ENCODE results near the gene LRRC4C. TPM values are rescaled to one million over a fixed set of nuclear protein-coding genes. Genes with fewer than 3 reads are reported as not detected.

LRRC4C gene
- total RNA-seq, 2 experiments from 2014 or later = not detected

- Histone ChIP-seq H3K36me3 (ENCODE audit: insufficient read depth, low read length) (no peaks in the 10 kb centered on the region), H3K27me3 (ENCODE audit: control insufficient read depth in 1 of 2, insufficient read depth in 2 of 2, low read length in 2 of 2) (no peaks in the 10 kb centered on the region), H3K27ac (ENCODE audit: low read depth in 1 of 2, low read length in 2 of 2) (no peak overlapping the region), H3K9me3 (ENCODE audit: control insufficient read depth in 1 of 2, insufficient read depth in 1 of 2, low read length in 2 of 2) (peaks cover 0 to 5% of the 10 kb centered on the region in 2 experiments), H3K4me3 (ENCODE audit: low read length) (no peak overlapping the region), H3K4me1 (ENCODE audit: insufficient read depth, low read length) (no peaks in the 10 kb centered on the region)
- Mint-ChIP-seq H3K9me3 (no peaks in the 10 kb centered on the region), H3K27ac (no peak overlapping the region), H3K4me3 (no peak overlapping the region), H3K27me3 (no peaks in the 10 kb centered on the region), H3K4me1 (ENCODE audit: low read depth) (no peaks in the 10 kb centered on the region), H3K36me3 (ENCODE audit: low read depth) (no peaks in the 10 kb centered on the region)
- CTCF ChIA-PET = no interaction called here
- ATAC-seq (ENCODE audit: poor library complexity) (no peak), DNase-seq (no peak)
- POLR2A ChIA-PET = no interaction called here
- TF ChIP-seq CTCF (IDR thresholded peaks at IDR 0.05) = no peak
- intact Hi-C loops (cut with DNase I, micrococcal nuclease) = no loop called here
Observed at GRCh38 chr11:40321537-40321936, 1137.9 kb downstream of the LRRC4C start.

GRCh38 chr11:40316171-40316570 lies 1143.3 kb downstream of the LRRC4C start:
- Mint-ChIP-seq H3K4me1 (ENCODE audit: low read depth) (no peaks in the 10 kb centered on the region), H3K27ac (no peak overlapping the region), H3K27me3 (no peaks in the 10 kb centered on the region), H3K9me3 (peaks cover 7% of the 10 kb centered on the region), H3K4me3 (no peak overlapping the region), H3K36me3 (ENCODE audit: low read depth) (no peaks in the 10 kb centered on the region)
- no peaks in the 10 kb centered on the region for H3K36me3 ChIP-seq (ENCODE audit: insufficient read depth, low read length)
- no peak for TF ChIP-seq CTCF (IDR thresholded peaks at IDR 0.05)
- CTCF ChIA-PET = no interaction called here
- ATAC-seq (ENCODE audit: poor library complexity) (no peak), DNase-seq (no peak)
- H3K4me3 ChIP-seq (ENCODE audit: low read length) = no peak overlapping the region
- intact Hi-C loops (cut with DNase I, micrococcal nuclease) = no loop called here
- no peak overlapping the region for H3K27ac ChIP-seq (ENCODE audit: low read depth in 1 of 2, low read length in 2 of 2)
- POLR2A ChIA-PET = no interaction called here
- H3K4me1 ChIP-seq (ENCODE audit: insufficient read depth, low read length) = no peaks in the 10 kb centered on the region
- no peaks in the 10 kb centered on the region for H3K27me3 ChIP-seq (ENCODE audit: control insufficient read depth in 1 of 2, insufficient read depth in 2 of 2, low read length in 2 of 2)
- H3K9me3 ChIP-seq (ENCODE audit: control insufficient read depth in 1 of 2, insufficient read depth in 1 of 2, low read length in 2 of 2) = peaks cover 0 to 10% of the 10 kb centered on the region in 2 experiments

GRCh38 chr11:40315122-40315521 lies 1144.3 kb downstream of the LRRC4C start:
- H3K9me3 Mint-ChIP-seq = peaks cover 9% of the 10 kb centered on the region
- no peak overlapping the region for H3K27ac ChIP-seq (ENCODE audit: low read depth in 1 of 2, low read length in 2 of 2)
- ATAC-seq (ENCODE audit: poor library complexity) = no peak
- H3K27me3 ChIP-seq (ENCODE audit: control insufficient read depth in 1 of 2, insufficient read depth in 2 of 2, low read length in 2 of 2) = no peaks in the 10 kb centered on the region
- no peak for TF ChIP-seq CTCF (IDR thresholded peaks at IDR 0.05)
- ChIA-PET CTCF (no interaction called here), POLR2A (no interaction called here)
- no peaks in the 10 kb centered on the region for H3K36me3 Mint-ChIP-seq (ENCODE audit: low read depth)
- no peak for DNase-seq
- no peak overlapping the region for H3K4me3 ChIP-seq (ENCODE audit: low read length)
- H3K9me3 ChIP-seq (ENCODE audit: control insufficient read depth in 1 of 2, insufficient read depth in 1 of 2, low read length in 2 of 2) = peaks cover 0 to 8% of the 10 kb centered on the region in 2 experiments
- H3K27ac Mint-ChIP-seq = no peak overlapping the region
- no peaks in the 10 kb centered on the region for H3K36me3 ChIP-seq (ENCODE audit: insufficient read depth, low read length)
- no peaks in the 10 kb centered on the region for H3K27me3 Mint-ChIP-seq
- no peaks in the 10 kb centered on the region for H3K4me1 ChIP-seq (ENCODE audit: insufficient read depth, low read length)
- intact Hi-C loops (cut with DNase I, micrococcal nuclease) = no loop called here
- H3K4me3 Mint-ChIP-seq = no peak overlapping the region
- no peaks in the 10 kb centered on the region for H3K4me1 Mint-ChIP-seq (ENCODE audit: low read depth)

Data from CD4-positive, alpha-beta T cell (primary cell).